HTR-8/SVneo (cell line): ENCODE measurements around the gene FAM227B.

Source experiments
- DNase-seq: peaks from one replicate; pipeline ENCODE4 v3.0.0; 2011; ENCODE audit warnings: low spot score, mixed read lengths; ENCODE audit not compliant: insufficient read length
- FAIRE-seq: peaks from 2 replicates; lab custom pipeline; 2011; peaks lifted over from hg19 to GRCh38; lab: Jason Lieb, UNC

Gene FAM227B

DNA sequence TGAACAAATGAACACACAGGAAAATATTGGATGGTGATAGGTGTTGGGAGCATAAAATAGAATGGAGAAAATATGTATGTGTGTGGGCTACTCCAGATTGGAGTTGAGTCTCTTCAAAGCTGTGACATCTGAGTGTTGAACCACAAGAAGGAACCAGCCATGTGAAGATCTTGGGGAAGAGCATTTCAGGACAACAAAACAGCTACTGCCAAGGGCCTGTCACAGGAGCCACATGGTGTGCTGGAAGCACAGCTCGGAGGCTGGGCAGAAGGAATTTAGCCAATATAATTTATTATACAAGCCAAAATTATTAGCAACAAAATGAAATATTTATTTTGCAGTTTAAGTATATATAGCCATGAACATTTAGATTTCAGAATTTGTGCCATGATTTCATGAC, 305.9 kb downstream of the FAM227B start:
- DNase-seq (no peak), FAIRE-seq (no peak)

DNA sequence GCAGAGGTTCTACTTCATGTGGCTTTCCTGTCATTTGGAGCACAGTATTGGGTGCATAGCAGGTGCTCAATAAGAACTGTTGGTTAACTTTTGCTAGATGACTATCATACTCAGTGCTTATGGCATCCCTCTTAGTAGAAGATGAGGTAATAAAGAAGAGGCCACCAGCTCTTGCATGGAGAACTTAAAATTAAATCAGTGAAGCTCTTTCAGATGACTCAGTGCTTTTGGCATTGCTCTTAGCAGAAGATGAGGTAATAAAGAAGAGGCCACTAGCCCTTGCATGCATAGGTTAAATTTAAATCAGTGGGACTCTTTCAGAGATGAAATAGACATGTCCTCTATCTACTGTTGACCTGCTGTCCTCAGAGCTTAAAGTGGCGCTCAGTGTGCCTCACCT, 307.0 kb downstream of the FAM227B start:
- peak; percentile 3 for DNase-seq

GRCh38 chr15:49309889-49310288, 310.7 kb downstream of the FAM227B start:
- FAIRE-seq (no peak), DNase-seq (no peak)

More for the DNA sequence above, 307.0 kb downstream of the FAM227B start:
- no peak for FAIRE-seq

- no peak for DNase-seq
- FAIRE-seq: no peak
Observed at GRCh38 chr15:49308686-49309085, 311.9 kb downstream of the FAM227B start.

DNA sequence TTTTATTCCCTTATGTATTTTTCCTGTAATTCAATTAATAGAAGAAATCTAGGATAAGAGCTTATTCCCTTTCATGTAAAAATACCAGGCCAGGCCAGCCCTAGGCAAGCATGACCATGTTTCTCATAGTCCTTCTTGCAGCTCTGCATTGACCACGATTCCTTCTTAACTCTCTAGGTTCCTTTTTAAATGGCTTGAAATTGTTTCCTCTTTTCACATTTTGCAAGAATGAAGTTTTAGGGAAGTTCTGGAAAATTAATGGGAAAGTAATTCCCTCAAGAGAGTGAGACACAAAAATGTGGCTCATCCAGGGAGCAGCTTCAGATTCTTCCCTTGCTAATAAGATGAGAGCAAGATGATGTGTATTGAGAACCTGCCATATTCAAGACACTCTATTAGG, 314.1 kb downstream of the FAM227B start:
- DNase-seq (no peak), FAIRE-seq (no peak)

- no peak for DNase-seq
- FAIRE-seq: no peak
Observed at GRCh38 chr15:49303003-49303402, 317.6 kb downstream of the FAM227B start.

DNA sequence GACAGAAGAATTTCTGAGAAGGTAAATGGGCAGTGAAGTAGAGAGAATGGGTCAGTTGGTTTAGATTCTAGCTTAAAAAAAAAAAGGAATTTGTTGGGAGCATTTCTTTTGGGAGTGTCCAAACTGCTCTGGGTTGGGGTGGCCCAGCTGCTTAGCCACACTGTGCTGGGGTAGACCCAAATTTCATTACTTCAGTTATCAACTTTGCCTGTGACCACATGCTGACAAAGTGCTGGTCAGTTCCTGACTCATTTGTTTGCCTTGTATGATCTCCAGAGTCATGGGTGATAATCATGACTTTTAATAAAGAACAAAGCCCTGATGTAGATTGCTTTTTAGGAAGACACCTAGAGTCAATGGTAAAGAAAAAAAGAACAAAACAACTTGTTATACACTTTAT, 319.1 kb downstream of the FAM227B start:
- FAIRE-seq (no peak), DNase-seq (no peak)

- FAIRE-seq: no peak
- no peak for DNase-seq
Observed at GRCh38 chr15:49300856-49301255, 319.8 kb downstream of the FAM227B start.

DNA sequence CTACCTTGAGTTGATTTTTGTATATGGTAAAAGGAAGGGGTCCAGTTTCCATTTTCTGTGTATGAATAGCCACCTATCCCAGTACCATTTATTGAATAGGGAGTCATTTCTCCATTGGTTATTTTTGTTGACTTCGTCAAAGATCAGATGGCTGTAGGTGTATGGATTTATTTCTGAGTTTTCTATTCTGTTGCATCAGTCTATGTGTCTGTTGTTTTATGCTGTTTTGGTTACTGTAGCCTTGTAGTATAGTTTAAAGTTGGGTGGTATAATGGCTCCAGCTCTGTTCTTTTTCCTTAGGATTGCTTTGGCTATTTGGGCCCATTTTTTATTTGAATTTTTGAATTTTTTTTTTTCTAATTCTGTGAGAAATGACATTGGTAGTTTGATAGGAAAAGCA, 323.0 kb downstream of the FAM227B start:
- no peak for FAIRE-seq
- DNase-seq: no peak

DNA sequence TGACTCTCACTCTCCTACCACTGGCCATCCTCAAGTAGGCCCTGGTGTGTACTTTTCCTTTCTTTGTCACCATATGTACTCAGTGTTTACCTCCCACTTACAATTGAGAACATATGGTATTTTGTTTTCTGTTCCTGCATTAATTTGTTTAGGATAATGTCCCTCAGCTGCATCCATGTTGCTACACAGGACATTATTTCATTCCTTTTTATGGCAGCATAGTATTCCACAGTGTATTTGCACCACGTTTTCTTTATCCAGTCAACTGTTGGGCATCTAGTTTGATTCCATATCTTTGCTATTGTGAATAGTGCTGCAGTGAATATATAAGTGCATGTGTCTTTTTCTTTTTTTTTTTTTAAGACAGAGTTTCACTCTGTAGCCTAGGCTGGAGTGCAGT, 324.4 kb downstream of the FAM227B start:
- DNase-seq: no peak
- FAIRE-seq: no peak

DNA sequence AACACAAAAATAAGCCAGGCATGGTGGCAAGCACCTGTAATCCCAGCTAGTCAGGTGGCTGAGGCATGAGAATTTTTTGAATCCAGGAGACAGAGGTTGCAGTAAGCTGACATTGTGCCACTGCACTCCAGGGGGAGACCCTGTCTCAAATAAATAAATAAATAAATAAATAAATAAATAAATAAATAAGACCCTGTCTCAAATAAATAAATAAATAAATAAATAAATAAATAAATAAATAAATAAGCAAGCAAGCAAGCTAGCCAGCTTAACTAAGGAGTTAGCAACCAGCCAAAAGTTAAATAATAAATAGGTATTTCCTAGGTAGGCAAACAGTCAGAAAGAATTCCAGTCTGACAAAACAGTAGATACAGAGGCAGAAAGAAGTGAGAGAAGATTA, 326.7 kb downstream of the FAM227B start:
- FAIRE-seq: no peak
- no peak for DNase-seq

DNA sequence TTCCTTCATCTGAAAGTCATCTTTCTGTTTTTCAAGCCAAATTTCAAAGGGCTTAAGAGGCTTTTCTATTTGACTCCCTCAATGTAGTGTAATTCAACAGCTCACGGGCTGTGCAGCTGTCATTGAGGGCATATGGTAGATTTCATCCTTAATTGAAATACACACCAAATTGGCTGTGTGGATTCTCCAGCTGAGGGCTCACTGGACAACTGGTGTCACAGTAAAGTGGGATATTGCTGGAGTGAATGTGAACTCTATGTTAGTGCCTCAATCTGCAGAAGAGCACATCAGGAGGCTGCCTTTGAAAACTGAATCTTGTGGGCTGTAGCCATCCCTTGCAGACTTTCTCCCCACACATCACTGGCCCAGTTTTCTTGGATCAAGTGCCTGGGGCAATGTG, 330.4 kb downstream of the FAM227B start:
- FAIRE-seq (no peak), DNase-seq (no peak)

DNA sequence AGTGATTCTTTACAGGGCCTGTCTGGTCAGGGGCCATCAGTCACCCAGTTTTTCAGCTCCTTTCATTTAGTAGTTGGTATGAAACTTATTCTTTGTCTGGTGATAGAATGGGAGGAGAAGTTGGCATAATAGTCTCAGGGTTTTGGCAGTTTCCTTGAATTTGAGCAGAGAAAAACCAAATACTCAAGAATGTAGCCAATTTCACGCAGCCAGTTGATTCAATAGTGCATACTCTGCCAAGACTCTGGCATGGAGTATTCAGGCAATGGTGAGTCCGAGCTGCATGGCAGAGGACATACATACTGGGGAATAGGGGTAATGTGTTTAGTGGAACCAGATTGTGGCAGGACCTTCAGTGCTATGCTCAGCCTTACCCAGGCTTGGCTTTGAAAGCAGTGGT, 332.2 kb downstream of the FAM227B start:
- DNase-seq (no peak), FAIRE-seq (no peak)

DNA sequence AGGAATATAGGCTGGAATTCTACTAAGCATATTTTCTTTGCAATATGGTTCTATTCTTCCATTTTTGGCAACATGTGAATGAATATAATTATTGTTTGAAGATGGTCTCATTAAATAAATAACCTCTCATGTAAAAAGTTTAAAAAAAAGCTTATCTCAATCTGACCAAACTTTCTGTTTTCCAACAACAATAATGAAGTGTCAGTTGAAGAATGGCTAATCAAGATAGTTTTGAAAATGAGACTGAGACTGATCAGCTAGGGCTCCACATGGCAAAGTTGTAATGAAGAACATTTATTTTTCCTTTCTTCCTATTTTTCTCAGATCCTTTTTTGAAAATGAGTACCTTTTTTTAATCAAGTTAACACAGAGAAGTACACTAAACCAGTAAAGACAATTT, 333.1 kb downstream of the FAM227B start:
- no peak for FAIRE-seq
- no peak for DNase-seq

GRCh38 chr15:49286649-49287404, 333.8 kb downstream of the FAM227B start:
- FAIRE-seq (no peak), DNase-seq (no peak)

DNA sequence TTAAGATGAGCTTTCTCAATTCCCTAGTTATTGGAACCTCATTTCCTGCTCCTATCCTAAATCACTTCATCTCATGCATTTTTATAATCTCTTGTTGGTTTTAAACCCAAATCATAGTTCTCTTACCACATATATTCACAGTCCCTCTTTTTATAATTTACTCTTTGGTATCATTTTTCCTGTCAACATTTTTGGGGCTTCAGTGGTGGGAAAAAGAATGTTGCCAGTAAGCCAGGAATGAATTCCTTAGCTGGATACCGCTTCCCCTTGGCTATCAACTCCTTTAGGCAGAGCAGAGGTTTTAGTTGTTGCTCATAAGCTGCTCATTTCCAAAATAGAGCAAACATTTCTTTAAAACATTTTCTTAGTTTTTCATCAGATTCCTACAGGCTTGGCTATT, 338.3 kb downstream of the FAM227B start:
- DNase-seq (no peak), FAIRE-seq (no peak)

- FAIRE-seq (no peak), DNase-seq (no peak)
Observed at GRCh38 chr15:49279521-49280456, 340.8 kb downstream of the FAM227B start.

- FAIRE-seq (no peak), DNase-seq (no peak)
Observed at GRCh38 chr15:49278751-49279150, 341.9 kb downstream of the FAM227B start.
